Neural progenitor cell (in vitro differentiated cells): ENCODE data around the gene FBXL17.

Experiments
- CTCF ChIP-seq: fragments of 200-600 bp; sonication (generic); IDR thresholded peaks from 2 replicates; pipeline ENCODE4 v1.5.1; 2017; ENCODE audit warnings: antibody characterized with exemption, mild to moderate bottlenecking
- EZH2 ChIP-seq: fragments of 200-600 bp; sonication (generic); IDR thresholded peaks from 2 replicates; pipeline ENCODE4 v1.6.1; 2017; ENCODE audit warnings: antibody characterized with exemption, mild to moderate bottlenecking, moderate library complexity
- EZH2phosphoT487 ChIP-seq: fragments of 200-600 bp; sonication (generic); IDR thresholded peaks from 2 replicates; pipeline ENCODE4 v1.6.1; 2017; ENCODE audit warnings: antibody characterized with exemption

GRCh38 chr5:107820429-107820828, 561.5 kb downstream of the FBXL17 start:
- TF ChIP-seq CTCF (no peak), EZH2 (no peak), EZH2phosphoT487 (no peak)
